Adrenal gland (tissue), 5 donors: ENCODE measurements around the gene EZH1.

Experiments
- CTCF ChIP-seq, 6 experiments: fragments of 450-650 bp in 4 of 6; fragments of 200-600 bp in 2 of 6; sonication (generic) in 1 of 6; IDR thresholded peaks; 1 replicate in 5 of 6; 2 replicates in 1 of 6; pipeline versions ENCODE4 v1.5.1 to v1.8.0; 2016 to 2021; ENCODE audit warnings: antibody characterized with exemption in 6 of 6, mild to moderate bottlenecking in 2 of 6, moderate library complexity in 1 of 6
- POLR2A ChIP-seq, 2 donors: fragments of 450-650 bp; IDR thresholded peaks; one replicate each; pipeline ENCODE4 v1.6.1; 2017; ENCODE audit warnings: antibody characterized with exemption in 2 of 2, mild to moderate bottlenecking in 2 of 2, moderate library complexity in 1 of 2
- donor health status: DM: no; HTN: no; CAD: no.

GRCh38 chr17:42781639-42782165 lies 36.9 kb upstream of the EZH1 start:
- TF ChIP-seq CTCF (IDR thresholded peaks at IDR 0.05) (no peak), POLR2A (IDR thresholded peaks at IDR 0.05) (no peak)
